Natural killer cell (primary cell): ENCODE results near the gene ATP12A. TPM values are rescaled to one million over a fixed set of nuclear protein-coding genes. Genes with fewer than 3 reads are reported as not detected.

ENCODE experiments used
- ATAC-seq, 3 donors: fragments of 150-1000 bp in 2 of 3; fragments of 200-7000 bp in 1 of 3; cut with Tn5 transposase; 1 replicate in 1 of 3; 2 replicates in 2 of 3; pipeline ENCODE4 v1.10.0; 2021; ENCODE audit warnings: mild to moderate bottlenecking in 2 of 3, moderate library complexity in 2 of 3
- DNase-seq, 2 donors: peaks; one replicate each; pipeline versions ENCODE4 v3.0.0 to v3.0.0-alpha.2; 2013 to 2021; ENCODE audit warnings: mixed read lengths in 1 of 2
- H3K27ac ChIP-seq: one replicate; pipeline ENCODE4 v1.5.1; 2013; ENCODE audit warnings: mild to moderate bottlenecking, low read length
- H3K27me3 ChIP-seq: one replicate; pipeline ENCODE4 v1.6.1; 2013; ENCODE audit warnings: low read length; ENCODE audit not compliant: control insufficient read depth, insufficient read depth
- H3K36me3 ChIP-seq: one replicate; pipeline ENCODE4 v1.6.1; 2013; ENCODE audit warnings: low read length; ENCODE audit not compliant: control insufficient read depth, insufficient read depth
- H3K4me1 ChIP-seq: one replicate; pipeline ENCODE4 v1.6.1; 2013; ENCODE audit warnings: low read length; ENCODE audit not compliant: control insufficient read depth, insufficient read depth
- H3K4me3 ChIP-seq: one replicate; pipeline ENCODE4 v1.5.1; 2013; ENCODE audit warnings: low read length
- H3K9me3 ChIP-seq: one replicate; pipeline ENCODE4 v1.6.1; 2013; ENCODE audit warnings: low read length; ENCODE audit not compliant: control insufficient read depth, insufficient read depth
- H3K27ac Mint-ChIP-seq, 2 donors: one replicate each; pipeline ENCODE4 v1.8.0; 2022; ENCODE audit warnings: mild to moderate bottlenecking in 2 of 2, mixed read lengths in 2 of 2, moderate library complexity in 1 of 2
- H3K27me3 Mint-ChIP-seq, 2 donors: one replicate each; pipeline ENCODE4 v1.8.0; 2022; ENCODE audit warnings: low read depth in 2 of 2, mixed read lengths in 2 of 2
- H3K36me3 Mint-ChIP-seq: one replicate; pipeline ENCODE4 v1.8.0; 2022; ENCODE audit warnings: mixed read lengths
- H3K4me1 Mint-ChIP-seq, 2 donors: one replicate each; pipeline ENCODE4 v1.8.0; 2022; ENCODE audit warnings: mixed read lengths in 2 of 2
- H3K4me3 Mint-ChIP-seq: one replicate; pipeline ENCODE4 v1.8.0; 2022; ENCODE audit warnings: mild to moderate bottlenecking, moderate library complexity, mixed read lengths
- H3K9me3 Mint-ChIP-seq, 2 donors: one replicate each; pipeline ENCODE4 v1.8.0; 2022; ENCODE audit warnings: mixed read lengths in 2 of 2
- WGBS: methylation state at CpG from one replicate; pipeline ENCODE4 v1.1.7; 2013; ENCODE audit warnings: missing lambda C conversion rate; ENCODE audit not compliant: insufficient coverage; 5-methylcytosine and 5-hydroxymethylcytosine counted together
- intact Hi-C: fragments of 100-400 bp; cut with micrococcal nuclease; formaldehyde crosslinking; loops from one replicate; pipeline ENCODE4 v1.14.2; 2022
- total RNA-seq, 4 donors: library from RNA; stranded (reverse); fragments of 120-200 nt in 1 of 4; gene quantifications; one replicate each; pipeline versions ENCODE4 v1.2.3 to v1.2.4, GENCODE V29; 2013 to 2022
- TF ChIP-seq, protein P1 (sequence below): fragments of 200-600 bp; IDR thresholded peaks from one replicate; pipeline ENCODE4 v1.8.0; 2022; ENCODE audit warnings: antibody characterized with exemption

The ATP12A gene
- total RNA-seq, 3 donors from 2014 or later (not counting 1 experiment from before 2014, with no cell fraction given) = not detected

DNA sequence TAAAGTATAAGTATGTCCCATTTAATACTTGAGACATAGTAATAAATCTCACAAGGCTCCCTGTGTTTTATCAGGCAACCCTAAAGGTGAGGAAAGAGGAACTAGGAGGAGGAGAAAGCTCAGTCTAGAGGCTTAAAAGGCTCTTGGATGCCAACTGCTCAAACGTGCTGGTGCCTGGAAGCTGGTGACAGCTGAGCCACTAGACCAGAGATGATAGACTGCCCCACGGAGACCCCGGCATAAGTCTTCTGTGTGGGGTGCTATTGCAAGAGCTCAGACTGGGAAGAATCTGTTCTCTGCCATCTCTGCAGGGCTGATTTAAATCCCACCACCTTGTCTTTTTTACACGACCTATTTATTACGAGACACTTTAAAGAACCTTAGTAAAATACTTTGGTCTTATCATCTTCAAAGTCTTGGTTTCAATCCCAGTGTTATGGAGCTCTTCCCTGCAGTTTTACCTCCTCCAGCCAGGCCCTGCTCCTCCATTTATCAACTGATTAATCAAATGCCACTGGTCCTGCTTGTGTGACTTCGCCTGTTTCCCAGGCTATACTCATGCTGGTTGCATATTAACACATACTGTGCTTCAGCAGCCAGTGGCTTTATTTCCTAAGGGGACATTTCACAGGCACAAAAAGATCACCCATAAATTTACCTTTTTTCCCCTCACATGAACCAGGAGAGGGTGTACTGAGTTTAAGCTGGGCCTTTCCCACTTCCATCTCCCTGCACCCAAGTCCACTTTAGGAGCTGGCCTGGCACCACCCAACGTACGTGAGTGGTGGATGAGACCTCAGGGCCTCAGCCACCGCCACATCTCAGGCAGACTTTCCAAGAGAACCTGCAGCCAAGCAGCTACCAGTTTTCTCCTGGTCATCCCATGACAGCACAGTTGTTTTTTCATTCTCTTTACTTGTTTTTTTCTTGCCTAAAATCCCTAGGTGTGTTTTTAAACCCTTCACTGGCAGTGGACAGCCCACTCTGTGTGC lies 7.8 kb upstream of the ATP12A start:
- peaks cover 5% of the 10 kb centered on the region for H3K27me3 ChIP-seq
- peaks cover 16% of the 10 kb centered on the region for H3K4me1 ChIP-seq
- DNase-seq = no peak
- Mint-ChIP-seq H3K9me3 (no peaks in the 10 kb centered on the region), H3K4me3 (no peak overlapping the region), H3K36me3 (no peaks in the 10 kb centered on the region), H3K4me1 (peaks cover 10 to 15% of the 10 kb centered on the region in 2 donors), H3K27ac (no peak overlapping the region), H3K27me3 (peaks cover 7 to 27% of the 10 kb centered on the region in 2 donors)
- no peak overlapping the region for H3K4me3 ChIP-seq
- intact Hi-C loops = loop anchor here (5.0 kb wide), 1 partner anchor 55 kb away; no protein-coding TSS in a partner anchor
- ATAC-seq = no peak
- no peaks in the 10 kb centered on the region for H3K9me3 ChIP-seq
- H3K27ac ChIP-seq = no peak overlapping the region
- WGBS = 83% methylated on average over 9 of the region's 9 CpGs
- no peaks in the 10 kb centered on the region for H3K36me3 ChIP-seq
- TF ChIP-seq, protein P1, sequence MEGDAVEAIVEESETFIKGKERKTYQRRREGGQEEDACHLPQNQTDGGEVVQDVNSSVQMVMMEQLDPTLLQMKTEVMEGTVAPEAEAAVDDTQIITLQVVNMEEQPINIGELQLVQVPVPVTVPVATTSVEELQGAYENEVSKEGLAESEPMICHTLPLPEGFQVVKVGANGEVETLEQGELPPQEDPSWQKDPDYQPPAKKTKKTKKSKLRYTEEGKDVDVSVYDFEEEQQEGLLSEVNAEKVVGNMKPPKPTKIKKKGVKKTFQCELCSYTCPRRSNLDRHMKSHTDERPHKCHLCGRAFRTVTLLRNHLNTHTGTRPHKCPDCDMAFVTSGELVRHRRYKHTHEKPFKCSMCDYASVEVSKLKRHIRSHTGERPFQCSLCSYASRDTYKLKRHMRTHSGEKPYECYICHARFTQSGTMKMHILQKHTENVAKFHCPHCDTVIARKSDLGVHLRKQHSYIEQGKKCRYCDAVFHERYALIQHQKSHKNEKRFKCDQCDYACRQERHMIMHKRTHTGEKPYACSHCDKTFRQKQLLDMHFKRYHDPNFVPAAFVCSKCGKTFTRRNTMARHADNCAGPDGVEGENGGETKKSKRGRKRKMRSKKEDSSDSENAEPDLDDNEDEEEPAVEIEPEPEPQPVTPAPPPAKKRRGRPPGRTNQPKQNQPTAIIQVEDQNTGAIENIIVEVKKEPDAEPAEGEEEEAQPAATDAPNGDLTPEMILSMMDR = no peak

DNA sequence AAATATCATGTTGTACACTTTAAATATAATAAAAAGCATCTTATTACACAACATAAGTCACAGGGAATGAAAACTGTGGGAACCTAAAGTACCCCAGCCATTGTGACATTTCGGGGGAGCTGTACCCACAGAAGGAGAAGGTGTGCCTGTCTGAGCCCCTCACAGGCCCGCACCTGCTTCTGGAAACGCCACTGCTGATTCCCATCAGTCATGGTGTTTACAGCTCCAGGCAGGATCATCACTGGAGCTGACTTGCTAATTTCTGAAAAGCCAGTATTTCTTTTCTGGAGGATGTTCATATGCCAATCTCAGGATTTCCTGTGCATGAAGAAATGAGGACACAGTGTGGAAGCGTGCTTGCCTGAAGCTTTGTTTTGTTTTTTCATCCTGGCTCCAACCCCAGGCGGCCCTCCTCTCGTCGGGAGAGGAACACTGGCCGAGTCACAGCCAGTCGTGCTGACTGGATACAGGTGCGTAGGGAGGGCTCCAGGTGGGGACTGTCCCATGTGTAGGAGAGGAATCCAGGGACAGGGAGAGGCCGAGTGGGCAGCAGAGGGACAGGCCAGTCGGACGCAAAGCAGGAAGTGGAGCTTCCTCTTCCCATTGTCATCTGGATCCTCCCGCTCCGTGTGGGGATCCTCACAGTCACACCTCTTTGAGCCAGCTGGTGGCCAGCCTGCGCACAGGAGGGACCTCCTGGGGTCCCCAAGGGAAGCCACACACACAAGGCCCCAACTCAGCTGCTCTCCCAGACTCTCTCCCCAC lies 4.2 kb upstream of the ATP12A start:
- H3K27me3 Mint-ChIP-seq = peaks cover 28 to 52% of the 10 kb centered on the region in 2 donors
- H3K27me3 ChIP-seq = peaks cover 30% of the 10 kb centered on the region
- no peak overlapping the region for H3K4me3 Mint-ChIP-seq
- H3K9me3 ChIP-seq = no peaks in the 10 kb centered on the region
- DNase-seq = no peak
- no peaks in the 10 kb centered on the region for H3K36me3 Mint-ChIP-seq
- ATAC-seq = no peak
- H3K36me3 ChIP-seq = no peaks in the 10 kb centered on the region
- peaks cover 10 to 12% of the 10 kb centered on the region in 2 donors for H3K4me1 Mint-ChIP-seq
- WGBS = 83% methylated on average over 16 of the region's 16 CpGs
- TF ChIP-seq, protein P1 = no peak
- H3K27ac Mint-ChIP-seq = no peak overlapping the region
- H3K4me1 ChIP-seq = peaks cover 19% of the 10 kb centered on the region
- no peaks in the 10 kb centered on the region for H3K9me3 Mint-ChIP-seq
- no peak overlapping the region for H3K4me3 ChIP-seq
- intact Hi-C loops = no loop called here
- no peak overlapping the region for H3K27ac ChIP-seq

DNA sequence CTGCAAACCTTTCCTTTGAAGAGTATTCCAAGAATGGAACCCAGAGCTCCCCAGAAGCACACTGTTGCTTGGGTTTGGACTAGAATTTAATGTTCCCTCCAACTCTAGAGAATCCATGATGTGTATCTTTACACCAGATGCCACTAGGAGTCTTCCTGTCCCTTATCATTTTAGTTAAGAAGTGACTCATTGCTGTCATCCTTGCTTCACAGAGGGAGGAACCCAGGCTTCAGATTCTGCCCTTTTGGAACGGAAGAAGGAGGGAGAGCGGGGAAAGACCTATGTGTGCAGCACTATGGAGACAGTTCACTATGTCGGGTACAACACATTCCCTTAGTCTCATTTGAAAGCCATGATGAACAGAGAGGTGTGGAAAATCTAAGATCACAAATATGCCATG lies 2.1 kb upstream of the ATP12A start:
- H3K27me3 Mint-ChIP-seq = peaks cover 39 to 46% of the 10 kb centered on the region in 2 donors
- Histone ChIP-seq H3K27me3 (peaks cover 39% of the 10 kb centered on the region), H3K4me3 (no peak overlapping the region), H3K36me3 (no peaks in the 10 kb centered on the region), H3K27ac (no peak overlapping the region), H3K9me3 (no peaks in the 10 kb centered on the region), H3K4me1 (peaks cover 14% of the 10 kb centered on the region)
- H3K36me3 Mint-ChIP-seq = no peaks in the 10 kb centered on the region
- no peak for DNase-seq
- intact Hi-C loops = no loop called here
- no peaks in the 10 kb centered on the region for H3K9me3 Mint-ChIP-seq
- TF ChIP-seq, protein P1 = no peak
- H3K27ac Mint-ChIP-seq = no peak overlapping the region
- WGBS = 80% methylated on average over 3 of the region's 3 CpGs
- H3K4me3 Mint-ChIP-seq = no peak overlapping the region
- ATAC-seq = no peak
- peaks cover 6 to 14% of the 10 kb centered on the region in 2 donors for H3K4me1 Mint-ChIP-seq
